Stimulated activated CD4-positive, alpha-beta T cell treated with anti-CD3 and anti-CD28 coated beads, TNF-alpha, amount 100 ng/mL, for 24 hours (primary cell): ENCODE data around the gene ATRN.

Source experiments
- DNase-seq, 3 experiments: peaks; one replicate each; pipeline ENCODE4 v3.0.0-alpha.2; 2020; ENCODE audit warnings: low read depth in 3 of 3

ATRN gene

GRCh38 chr20:3674995-3675900 is 204.4 kb downstream of the ATRN start:
- DNase-seq, result no peak

GRCh38 chr20:3677733-3678132 is 206.9 kb downstream of the ATRN start:
- no peak for DNase-seq

GRCh38 chr20:3678198-3678597 is 207.4 kb downstream of the ATRN start:
- no peak for DNase-seq

- DNase-seq, result no peak
Observed at GRCh38 chr20:3678856-3679720, 208.3 kb downstream of the ATRN start.

- DNase-seq, result no peak
Observed at GRCh38 chr20:3679749-3680700, 209.2 kb downstream of the ATRN start.

DNA sequence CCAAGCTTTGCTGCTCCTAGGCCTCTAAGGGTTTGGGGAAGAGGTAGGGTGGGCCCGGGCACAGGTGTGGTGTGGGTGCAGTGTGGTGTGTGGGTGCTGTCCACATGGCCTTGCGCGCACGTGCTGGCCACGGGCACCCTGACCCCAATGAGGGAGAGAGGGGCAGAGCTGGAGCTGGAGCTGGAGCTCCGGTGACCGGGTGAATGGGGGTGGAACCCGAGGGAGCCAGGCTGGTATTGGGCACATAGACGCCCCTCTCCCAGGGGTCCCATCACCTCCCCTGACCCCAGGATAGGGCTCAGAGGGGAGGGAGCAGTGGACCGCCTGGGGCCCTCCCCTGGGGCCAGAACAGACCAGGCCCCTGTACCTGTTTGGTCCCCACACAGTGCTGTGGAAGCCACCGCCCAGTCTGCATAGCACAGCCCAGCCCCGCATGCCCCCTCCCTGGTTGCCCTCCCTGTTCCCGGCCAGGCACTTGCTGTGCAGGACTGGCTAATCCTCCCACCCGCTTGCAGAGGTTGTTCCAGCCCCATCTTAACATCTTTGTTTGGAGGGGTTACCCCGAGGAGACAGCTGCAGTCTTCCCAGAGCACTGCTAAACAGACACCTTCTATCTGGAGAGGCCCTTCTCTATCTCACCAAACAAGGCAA is 210.0 kb downstream of the ATRN start:
- no peak for DNase-seq

DNA sequence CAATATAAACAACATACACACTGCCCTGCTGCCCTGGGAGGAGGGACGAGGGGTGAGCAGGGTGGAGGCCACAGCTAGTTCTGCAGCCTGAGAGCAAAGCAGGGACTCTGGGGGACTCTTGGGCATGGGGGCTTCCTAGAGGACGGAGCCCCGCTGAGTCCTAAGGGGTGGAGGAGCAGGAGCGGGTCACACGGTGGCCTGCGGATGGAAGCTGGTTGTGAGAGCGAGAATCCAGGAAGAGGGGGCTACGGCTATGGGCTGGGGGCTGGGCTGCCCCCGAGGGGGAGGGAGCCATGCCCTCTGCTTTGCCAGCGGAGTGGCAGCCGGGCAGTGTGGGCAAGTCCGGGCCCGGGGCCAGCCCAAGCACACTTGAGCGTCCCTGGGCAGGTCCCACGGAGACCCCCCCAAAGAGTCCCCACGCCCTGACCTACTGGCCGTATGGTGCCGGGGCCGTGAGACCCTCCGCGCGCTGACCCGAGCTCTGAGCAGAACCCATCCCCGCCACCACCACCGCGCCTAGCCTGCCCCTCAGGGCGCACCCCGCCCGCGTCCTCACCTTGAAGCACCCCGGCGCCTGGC is 210.6 kb downstream of the ATRN start:
- DNase-seq, result no peak

- DNase-seq, result no peak
Observed at GRCh38 chr20:3681931-3682781, 211.3 kb downstream of the ATRN start, which contains the start of gene ADAM33. Gene ADAM33, minus strand, starts transcription at chr20:3682010. Its CDS starts 6 bp downstream, at chr20:3682004.

DNA sequence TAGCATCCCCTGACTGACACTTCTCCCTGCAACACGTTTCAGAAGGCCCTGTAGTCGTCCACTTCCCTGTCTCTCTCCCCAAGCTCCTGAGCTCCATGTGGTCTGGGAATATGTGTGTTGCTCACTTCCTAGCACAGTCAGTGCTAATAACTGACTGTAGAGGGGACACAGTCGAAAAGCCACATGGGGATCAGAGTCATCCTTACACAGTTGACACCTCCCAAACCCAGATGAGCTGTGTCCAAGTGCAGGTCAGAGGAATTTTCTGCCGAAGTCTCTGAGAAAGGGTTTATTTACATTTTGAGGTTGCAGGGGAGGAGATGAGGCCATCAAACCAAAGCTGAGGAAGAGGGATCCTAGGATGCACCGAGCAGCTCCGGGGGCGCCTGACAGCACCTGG is 214.5 kb downstream of the ATRN start:
- DNase-seq, result no peak

DNA sequence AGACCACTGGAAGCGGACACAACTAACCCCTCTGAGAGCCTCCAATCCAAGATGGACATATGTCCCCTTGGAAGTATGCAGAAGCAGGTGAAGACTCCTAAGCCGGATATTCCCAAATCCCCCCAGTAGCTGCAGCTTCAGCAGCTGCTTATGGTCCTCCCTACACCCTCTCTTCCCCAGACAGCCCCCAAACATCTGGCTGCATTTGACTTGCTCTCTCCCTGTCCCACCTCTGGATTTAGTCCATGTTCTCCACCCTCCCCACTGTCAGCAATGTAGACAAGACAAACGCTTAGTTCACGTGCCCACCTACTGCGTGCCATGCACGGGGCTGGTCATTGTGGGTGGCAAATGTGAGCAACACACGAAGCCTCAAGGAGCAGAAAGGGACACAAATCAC is 215.6 kb downstream of the ATRN start:
- DNase-seq, result no peak

GRCh38 chr20:3686867-3687321 is 216.1 kb downstream of the ATRN start:
- no peak for DNase-seq

DNA sequence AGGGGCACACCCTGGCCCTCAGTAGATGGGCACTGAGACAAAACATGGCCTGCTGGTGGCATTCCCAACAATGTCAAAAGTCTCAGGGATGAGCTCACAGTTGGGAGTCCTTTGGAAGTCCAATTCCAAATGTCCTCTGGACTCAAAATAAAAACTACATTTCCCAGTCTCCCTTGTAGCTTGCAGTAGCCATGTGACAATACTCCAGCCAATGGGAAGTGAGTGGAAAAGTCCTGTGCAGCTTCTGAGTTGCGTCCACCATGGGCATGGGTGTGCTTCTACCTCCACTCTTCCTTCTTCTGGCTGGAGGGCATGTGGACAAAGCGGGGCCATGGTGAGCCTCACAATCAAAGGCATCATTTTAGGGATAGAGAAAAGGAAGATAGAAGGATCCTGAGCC is 216.8 kb downstream of the ATRN start:
- no peak for DNase-seq

DNA sequence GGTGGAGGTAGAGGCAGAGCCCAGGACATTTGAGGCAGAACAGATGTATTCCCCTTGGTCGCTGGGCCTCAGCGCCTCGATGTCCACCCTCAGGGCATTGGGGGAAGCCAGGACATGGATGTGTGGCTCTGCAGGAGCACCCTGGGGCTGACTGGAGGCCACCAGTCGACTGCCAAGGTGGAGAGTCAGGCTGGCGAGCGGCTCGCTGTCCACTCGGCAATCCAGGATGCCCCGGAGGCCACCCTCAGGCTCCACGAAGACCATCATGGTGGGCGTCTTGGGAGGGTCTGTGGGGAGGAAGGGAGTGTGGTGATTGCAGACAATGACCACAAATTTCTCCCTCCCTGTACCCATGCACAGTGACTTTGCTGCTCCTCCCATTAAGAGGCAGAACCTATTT is 219.2 kb downstream of the ATRN start:
- no peak for DNase-seq

DNA sequence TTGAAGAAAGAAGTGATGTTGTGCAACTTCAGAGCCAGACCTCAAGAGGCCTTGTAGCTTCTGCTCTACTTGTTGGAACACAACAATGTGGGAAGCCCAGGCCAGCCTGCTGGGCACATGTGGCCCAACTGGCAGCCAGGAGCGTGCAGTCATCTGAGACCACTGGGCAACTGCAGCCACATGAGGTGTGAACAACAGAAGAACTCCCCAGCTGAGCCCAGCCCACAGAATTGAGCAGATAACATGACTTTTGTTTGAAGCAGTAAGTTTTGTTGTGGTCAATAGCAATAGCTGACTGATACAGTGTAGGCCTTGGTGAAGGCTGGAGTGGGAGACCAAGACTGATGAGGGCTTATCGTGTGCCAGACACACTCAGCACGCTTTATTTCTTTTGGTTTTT is 219.6 kb downstream of the ATRN start:
- DNase-seq, result no peak

- DNase-seq, result no peak
Observed at GRCh38 chr20:3691306-3691705, 220.5 kb downstream of the ATRN start.

GRCh38 chr20:3691897-3692296 is 221.1 kb downstream of the ATRN start:
- DNase-seq, result no peak

DNA sequence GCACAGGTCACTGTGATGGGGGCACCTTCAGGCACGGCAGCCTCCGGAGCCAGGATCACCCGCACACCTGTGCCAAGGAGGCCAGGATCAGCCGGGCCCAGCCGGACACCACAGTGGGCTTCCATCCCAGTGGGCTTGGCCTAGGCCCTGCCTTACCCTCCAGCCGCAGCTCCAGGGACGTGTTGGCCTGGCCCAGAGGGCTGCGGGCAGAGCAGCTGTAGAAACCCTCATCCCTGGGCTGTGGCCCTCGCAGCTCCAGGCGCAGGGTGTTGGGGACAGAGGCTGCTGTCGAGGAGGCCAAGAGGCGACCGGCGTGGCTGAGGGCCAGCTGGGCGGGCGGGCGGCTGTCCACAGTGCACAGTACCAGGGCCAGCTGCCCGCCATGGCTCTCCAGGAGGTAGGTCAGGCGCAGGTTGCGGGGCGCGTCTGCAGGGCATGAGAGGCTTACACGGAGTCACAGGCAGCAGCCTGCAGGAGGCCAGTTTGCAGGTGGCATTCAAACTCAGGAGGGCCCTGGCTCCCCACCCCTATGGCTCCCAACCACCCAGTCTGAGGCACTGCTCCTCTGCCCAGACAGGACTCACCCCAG is 222.0 kb downstream of the ATRN start:
- no peak for DNase-seq

DNA sequence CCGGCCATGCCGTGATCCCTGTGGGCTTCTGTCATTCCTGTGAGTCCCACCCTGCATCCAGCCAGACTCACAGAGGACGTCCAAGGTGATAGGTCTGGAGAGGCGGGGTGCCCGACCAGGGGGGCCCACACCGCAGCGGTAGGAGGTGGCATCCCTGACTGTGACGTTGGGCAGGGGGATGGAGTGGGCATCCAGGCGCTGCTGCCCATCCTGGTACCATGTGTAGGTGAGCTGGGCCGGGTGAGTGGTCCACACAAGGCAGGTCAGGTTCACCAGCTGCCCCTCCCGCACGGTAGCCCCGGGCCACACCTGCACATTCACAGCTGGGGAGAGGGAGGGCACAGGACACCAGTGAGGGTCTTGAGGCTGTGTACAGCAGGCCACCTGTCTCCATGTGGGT is 222.6 kb downstream of the ATRN start:
- no peak for DNase-seq

DNA sequence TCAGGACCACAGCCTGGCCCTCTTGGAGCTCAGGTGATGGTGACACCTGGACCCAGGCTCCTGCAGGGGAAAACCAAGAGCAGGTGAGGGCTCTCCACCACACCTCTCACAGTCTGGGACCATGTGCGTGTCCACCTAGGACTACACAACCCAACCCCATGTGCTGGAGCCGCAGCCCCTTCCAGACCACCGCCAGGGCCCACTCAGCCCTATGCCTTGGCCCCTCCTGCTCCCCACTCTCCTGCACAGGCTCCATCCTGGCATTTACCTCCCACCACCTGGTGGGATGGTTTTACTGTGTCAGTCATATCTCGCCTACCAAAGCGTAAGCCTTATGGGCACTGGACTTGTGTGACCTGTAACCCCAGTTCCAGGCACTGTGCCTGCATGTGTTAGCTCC is 224.0 kb downstream of the ATRN start:
- no peak for DNase-seq
